Stimulated activated memory B cell treated with anti-CD40 and anti-IgM and Interleukin-4, amounts not matched to agents 10 μg/mL and 1 μg/mL and 100 μg/mL, for 72 hours (primary cell): Measurements from ENCODE around the gene RTKN2.

Source experiments
- ATAC-seq: fragments of 150-1000 bp; cut with Tn5 transposase; 2 replicates; pipeline ENCODE4 v1.10.0; 2021
- H3K27ac Mint-ChIP-seq: one replicate; pipeline ENCODE4 v1.8.0; 2022; ENCODE audit warnings: mild to moderate bottlenecking, mixed read lengths
- H3K27me3 Mint-ChIP-seq: one replicate; pipeline ENCODE4 v1.8.0; 2022; ENCODE audit warnings: mixed read lengths
- H3K36me3 Mint-ChIP-seq: one replicate; pipeline ENCODE4 v1.8.0; 2022; ENCODE audit warnings: mixed read lengths
- H3K4me1 Mint-ChIP-seq: one replicate; pipeline ENCODE4 v1.8.0; 2022; ENCODE audit warnings: mixed read lengths
- H3K4me3 Mint-ChIP-seq: one replicate; pipeline ENCODE4 v1.8.0; 2022; ENCODE audit warnings: mild to moderate bottlenecking, moderate library complexity, mixed read lengths
- H3K9me3 Mint-ChIP-seq: one replicate; pipeline ENCODE4 v1.8.0; 2022; ENCODE audit warnings: mixed read lengths

The RTKN2 gene

GRCh38 chr10:62214364-62214874 is 54.2 kb downstream of the RTKN2 start:
- H3K36me3 Mint-ChIP-seq: no peaks in the 10 kb centered on the region
- H3K4me1 Mint-ChIP-seq: no peaks in the 10 kb centered on the region
- no peak for ATAC-seq
- H3K4me3 Mint-ChIP-seq: no peak overlapping the region
- no peaks in the 10 kb centered on the region for H3K27me3 Mint-ChIP-seq
- no peaks in the 10 kb centered on the region for H3K9me3 Mint-ChIP-seq
- no peak overlapping the region for H3K27ac Mint-ChIP-seq

DNA sequence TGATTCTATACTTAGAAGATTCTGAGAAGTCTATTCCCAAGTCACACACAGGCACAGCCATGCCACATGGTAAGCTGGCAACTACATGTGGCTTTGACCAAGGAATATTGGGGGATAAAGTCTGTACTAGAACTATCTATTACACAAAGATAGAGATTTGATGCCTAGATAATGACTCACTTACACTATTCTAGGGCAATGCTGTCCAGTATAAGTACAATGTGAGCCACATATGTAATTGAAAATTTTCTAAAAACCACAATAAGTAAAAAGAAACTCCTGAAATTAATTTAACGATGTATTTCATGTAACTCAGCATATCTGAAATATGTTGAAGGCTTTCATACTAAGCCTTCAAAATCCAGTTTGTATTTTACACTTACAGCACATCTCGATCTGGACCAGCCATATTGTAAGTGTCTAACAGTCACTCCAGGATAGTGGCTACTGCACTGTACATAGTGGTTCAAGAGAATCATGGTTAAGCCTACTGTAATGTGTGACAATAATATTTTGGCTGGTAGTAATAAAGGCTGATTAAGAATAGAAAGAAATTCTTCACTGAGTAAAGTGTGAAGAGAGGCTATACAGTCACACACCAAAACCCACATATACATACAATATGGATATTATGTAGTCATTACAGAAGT is 62.8 kb downstream of the RTKN2 start:
- no peak for ATAC-seq
- H3K27me3 Mint-ChIP-seq: no peaks in the 10 kb centered on the region
- H3K36me3 Mint-ChIP-seq: no peaks in the 10 kb centered on the region
- peaks cover 5% of the 10 kb centered on the region for H3K4me1 Mint-ChIP-seq
- no peak overlapping the region for H3K4me3 Mint-ChIP-seq
- no peak overlapping the region for H3K27ac Mint-ChIP-seq
- H3K9me3 Mint-ChIP-seq: no peaks in the 10 kb centered on the region

DNA sequence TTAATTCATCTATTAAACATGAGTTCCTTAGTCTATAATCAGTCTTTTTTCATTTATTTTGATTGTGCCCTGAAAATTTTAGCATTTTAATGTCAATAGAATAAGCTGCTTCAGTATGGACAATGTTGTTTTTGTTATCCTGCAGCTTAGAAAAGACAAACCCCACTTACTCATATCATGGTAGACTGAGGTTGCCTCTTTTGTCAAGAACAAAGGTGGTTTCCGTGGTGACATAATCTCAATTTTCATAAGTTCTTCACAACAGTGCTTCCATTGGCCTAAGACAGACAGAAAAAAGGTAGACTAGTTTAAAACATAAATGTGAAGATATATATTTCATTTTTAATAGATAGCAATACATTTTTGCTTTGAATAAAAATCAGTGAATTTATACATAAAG is 69.1 kb downstream of the RTKN2 start:
- Mint-ChIP-seq H3K9me3 (no peaks in the 10 kb centered on the region), H3K27ac (no peak overlapping the region), H3K36me3 (no peaks in the 10 kb centered on the region), H3K4me3 (no peak overlapping the region), H3K27me3 (no peaks in the 10 kb centered on the region), H3K4me1 (peaks cover 13% of the 10 kb centered on the region)
- no peak for ATAC-seq

GRCh38 chr10:62196528-62196927 is 72.1 kb downstream of the RTKN2 start:
- no peak for ATAC-seq
- Mint-ChIP-seq H3K4me1 (peaks cover 8% of the 10 kb centered on the region), H3K4me3 (no peak overlapping the region), H3K27ac (no peak overlapping the region), H3K36me3 (no peaks in the 10 kb centered on the region), H3K9me3 (no peaks in the 10 kb centered on the region), H3K27me3 (no peaks in the 10 kb centered on the region)

DNA sequence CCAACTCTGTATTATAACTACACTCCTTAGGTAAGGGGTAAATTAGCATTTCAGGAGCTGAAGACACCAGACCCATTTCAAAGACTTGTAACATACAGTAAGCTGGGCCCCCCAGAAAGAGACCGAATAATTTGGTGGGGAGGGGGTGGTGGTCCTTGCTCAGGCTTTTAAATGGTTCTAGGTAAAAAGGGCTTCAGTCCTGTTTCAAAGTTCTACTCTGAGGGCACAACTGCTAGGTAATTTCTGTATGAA is 73.0 kb downstream of the RTKN2 start:
- Mint-ChIP-seq H3K36me3 (no peaks in the 10 kb centered on the region), H3K27ac (peak overlapping the region; percentile 67), H3K9me3 (no peaks in the 10 kb centered on the region), H3K4me3 (no peak overlapping the region), H3K4me1 (peaks cover 8% of the 10 kb centered on the region), H3K27me3 (no peaks in the 10 kb centered on the region)
- no peak for ATAC-seq

DNA sequence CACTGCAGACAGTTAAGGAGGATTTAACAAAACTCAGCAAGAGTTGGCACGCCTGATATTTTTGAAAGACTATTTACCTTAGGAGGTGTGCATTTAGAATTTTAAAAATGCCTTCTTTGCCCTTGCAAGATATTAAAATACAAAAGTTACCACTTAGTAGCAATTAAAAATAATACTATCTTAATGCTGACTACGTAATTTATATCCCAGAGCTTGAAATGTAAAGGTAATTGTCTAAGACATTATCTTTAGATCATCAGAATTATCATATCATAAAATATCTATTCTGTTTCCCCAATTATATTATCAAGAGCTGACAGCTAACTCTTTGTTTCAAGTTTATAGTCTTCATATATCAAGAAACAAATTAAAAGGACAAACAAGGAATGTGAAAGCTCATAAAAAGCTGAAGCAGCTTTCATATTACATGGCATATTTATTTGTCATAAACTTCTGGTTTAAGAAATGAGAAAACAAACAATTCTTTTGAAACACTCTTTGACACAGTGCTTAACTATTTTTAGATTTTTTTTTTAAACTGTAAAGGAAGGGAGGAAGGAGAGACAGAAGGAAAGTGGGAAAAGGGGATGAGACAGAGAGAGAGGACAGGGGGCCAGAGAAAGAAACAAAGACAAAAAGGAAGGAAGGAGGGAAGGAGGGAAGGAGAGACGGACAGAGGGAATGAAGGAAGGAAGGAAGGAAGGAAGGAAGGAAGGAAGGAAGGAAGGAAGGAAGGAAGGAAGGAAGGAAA is 73.5 kb downstream of the RTKN2 start:
- Mint-ChIP-seq H3K36me3 (no peaks in the 10 kb centered on the region), H3K27me3 (no peaks in the 10 kb centered on the region), H3K4me1 (peaks cover 8% of the 10 kb centered on the region), H3K9me3 (no peaks in the 10 kb centered on the region), H3K27ac (peak overlapping the region; percentile 67), H3K4me3 (no peak overlapping the region)
- ATAC-seq: no peak

GRCh38 chr10:62193479-62193878 is 75.2 kb downstream of the RTKN2 start:
- no peak for ATAC-seq
- Mint-ChIP-seq H3K4me1 (peaks cover 8% of the 10 kb centered on the region), H3K27ac (no peak overlapping the region), H3K9me3 (no peaks in the 10 kb centered on the region), H3K27me3 (no peaks in the 10 kb centered on the region), H3K36me3 (no peaks in the 10 kb centered on the region), H3K4me3 (no peak overlapping the region)

GRCh38 chr10:62189131-62189530 is 79.5 kb downstream of the RTKN2 start:
- no peak overlapping the region for H3K4me3 Mint-ChIP-seq
- no peaks in the 10 kb centered on the region for H3K27me3 Mint-ChIP-seq
- H3K27ac Mint-ChIP-seq: no peak overlapping the region
- no peak for ATAC-seq
- H3K36me3 Mint-ChIP-seq: no peaks in the 10 kb centered on the region
- no peaks in the 10 kb centered on the region for H3K9me3 Mint-ChIP-seq
- peaks cover 21% of the 10 kb centered on the region for H3K4me1 Mint-ChIP-seq

GRCh38 chr10:62188021-62188616 is 80.5 kb downstream of the RTKN2 start:
- peaks cover 26% of the 10 kb centered on the region for H3K4me1 Mint-ChIP-seq
- no peaks in the 10 kb centered on the region for H3K36me3 Mint-ChIP-seq
- H3K4me3 Mint-ChIP-seq: no peak overlapping the region
- H3K27me3 Mint-ChIP-seq: no peaks in the 10 kb centered on the region
- H3K9me3 Mint-ChIP-seq: no peaks in the 10 kb centered on the region
- H3K27ac Mint-ChIP-seq: no peak overlapping the region
- ATAC-seq: no peak

- Mint-ChIP-seq H3K4me1 (peaks cover 27% of the 10 kb centered on the region), H3K4me3 (no peak overlapping the region), H3K27ac (no peak overlapping the region), H3K36me3 (no peaks in the 10 kb centered on the region), H3K9me3 (no peaks in the 10 kb centered on the region), H3K27me3 (no peaks in the 10 kb centered on the region)
- ATAC-seq: no peak
These were observed 81.5 kb downstream of the RTKN2 start for GRCh38 chr10:62186999-62187675.

DNA sequence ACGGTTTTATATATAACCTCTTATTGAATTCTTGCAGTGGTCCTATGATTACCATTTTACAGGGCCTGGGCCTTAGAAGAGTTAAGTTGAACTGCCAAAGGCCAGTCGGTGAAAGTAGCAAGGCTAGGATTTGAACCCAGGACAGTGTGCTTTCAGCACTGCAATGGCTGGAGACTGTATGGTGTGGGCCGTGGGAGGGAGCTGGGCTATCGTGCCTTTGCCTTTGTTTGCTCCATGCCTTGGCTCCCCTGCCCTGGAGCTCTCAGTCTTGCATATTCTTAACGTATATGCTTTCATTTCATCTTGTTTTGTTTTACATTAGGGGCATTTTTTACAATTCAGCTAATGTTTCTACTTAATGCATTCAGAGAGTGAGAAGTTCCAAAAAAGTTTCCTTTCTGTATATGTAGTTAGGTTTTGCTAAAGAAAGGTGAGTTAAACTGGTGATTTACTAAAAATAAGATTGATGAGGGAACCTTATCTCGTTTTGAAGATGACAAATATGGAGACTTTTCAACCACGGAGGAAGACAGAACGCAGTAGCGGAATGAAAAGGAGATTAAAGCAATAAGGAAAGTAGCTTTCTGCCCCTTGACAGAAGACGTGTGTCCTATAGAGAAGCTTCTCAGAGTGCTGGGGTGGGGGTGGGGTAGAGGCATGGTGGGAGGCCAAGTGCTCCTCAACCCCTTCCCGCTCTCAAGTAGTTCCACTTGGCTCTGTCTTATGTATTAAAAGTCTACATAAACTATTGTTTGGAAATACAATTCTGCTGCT is 82.5 kb downstream of the RTKN2 start:
- H3K36me3 Mint-ChIP-seq: peaks cover 3% of the 10 kb centered on the region
- peak overlapping the region; percentile 64 for H3K4me3 Mint-ChIP-seq
- H3K27me3 Mint-ChIP-seq: no peaks in the 10 kb centered on the region
- H3K4me1 Mint-ChIP-seq: peaks cover 33% of the 10 kb centered on the region
- H3K9me3 Mint-ChIP-seq: peaks cover 4% of the 10 kb centered on the region
- no peak for ATAC-seq
- peak overlapping the region; percentile 76 for H3K27ac Mint-ChIP-seq

- H3K4me1 Mint-ChIP-seq: peaks cover 33% of the 10 kb centered on the region
- ATAC-seq: no peak
- H3K4me3 Mint-ChIP-seq: no peak overlapping the region
- H3K27me3 Mint-ChIP-seq: no peaks in the 10 kb centered on the region
- peak overlapping the region; percentile 6 for H3K27ac Mint-ChIP-seq
- H3K9me3 Mint-ChIP-seq: peaks cover 9% of the 10 kb centered on the region
- H3K36me3 Mint-ChIP-seq: peaks cover 6% of the 10 kb centered on the region
These were observed 84.5 kb downstream of the RTKN2 start for GRCh38 chr10:62183857-62184795.

DNA sequence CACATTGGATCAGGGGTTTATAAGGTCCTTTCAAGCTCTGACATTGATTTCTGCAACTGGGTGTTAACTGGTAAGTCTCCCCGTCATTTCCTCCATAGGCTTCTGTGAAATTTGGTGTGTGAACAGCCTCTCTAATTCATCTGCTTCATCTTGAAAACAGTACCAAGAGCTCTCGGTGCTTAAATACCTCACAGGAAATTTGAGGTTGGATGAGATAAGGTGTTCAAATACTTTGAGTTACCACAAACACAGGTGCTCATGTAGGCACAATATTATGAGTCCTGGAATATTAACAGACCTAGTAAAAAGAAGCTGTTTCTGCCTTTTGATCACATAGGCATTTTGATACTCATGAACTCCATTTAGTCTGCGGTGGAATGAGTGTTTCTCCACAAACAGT is 85.2 kb downstream of the RTKN2 start:
- peak; percentile 74 for ATAC-seq
- Mint-ChIP-seq H3K4me1 (peaks cover 33% of the 10 kb centered on the region), H3K27me3 (no peaks in the 10 kb centered on the region), H3K4me3 (no peak overlapping the region), H3K9me3 (peaks cover 9% of the 10 kb centered on the region), H3K27ac (no peak overlapping the region), H3K36me3 (peaks cover 6% of the 10 kb centered on the region)

- peaks cover 9% of the 10 kb centered on the region for H3K9me3 Mint-ChIP-seq
- H3K27ac Mint-ChIP-seq: no peak overlapping the region
- H3K4me1 Mint-ChIP-seq: peaks cover 33% of the 10 kb centered on the region
- peaks cover 6% of the 10 kb centered on the region for H3K36me3 Mint-ChIP-seq
- no peaks in the 10 kb centered on the region for H3K27me3 Mint-ChIP-seq
- ATAC-seq: no peak
- no peak overlapping the region for H3K4me3 Mint-ChIP-seq
These were observed 86.0 kb downstream of the RTKN2 start for GRCh38 chr10:62182595-62182994.
